Measurements from ENCODE around the gene ETS2.

ETS2 gene

GRCh38 chr21:38780879-38781278 lies 24.9 kb upstream of the ETS2 start:
- no peak for DNase-seq

- DNase-seq: no peak
Measured at GRCh38 chr21:38784458-38785266, 21.1 kb upstream of the ETS2 start.

GRCh38 chr21:38785483-38785882 lies 20.2 kb upstream of the ETS2 start:
- no peak for DNase-seq

- no peak for DNase-seq
Measured at GRCh38 chr21:38787016-38787415, 18.7 kb upstream of the ETS2 start.

- DNase-seq: no peak
Measured at GRCh38 chr21:38787461-38788274, 18.1 kb upstream of the ETS2 start.

- no peak for DNase-seq
Measured at GRCh38 chr21:38788275-38788905, 17.3 kb upstream of the ETS2 start.

GRCh38 chr21:38789275-38789674 lies 16.5 kb upstream of the ETS2 start:
- no peak for DNase-seq

GRCh38 chr21:38790059-38790458 lies 15.7 kb upstream of the ETS2 start:
- no peak for DNase-seq

- no peak for DNase-seq
Measured at GRCh38 chr21:38790961-38791360, 14.8 kb upstream of the ETS2 start.

GRCh38 chr21:38792676-38793459 lies 12.9 kb upstream of the ETS2 start:
- no peak for DNase-seq

GRCh38 chr21:38793926-38794713 lies 11.6 kb upstream of the ETS2 start:
- no peak for DNase-seq

- DNase-seq: no peak
Measured at GRCh38 chr21:38794978-38795377, 10.8 kb upstream of the ETS2 start.

GRCh38 chr21:38795475-38795874 lies 10.3 kb upstream of the ETS2 start:
- DNase-seq: no peak

- no peak for DNase-seq
Measured at GRCh38 chr21:38796424-38796823, 9.3 kb upstream of the ETS2 start.

- DNase-seq: no peak
Measured at GRCh38 chr21:38797470-38797869, 8.3 kb upstream of the ETS2 start.

GRCh38 chr21:38798081-38798480 lies 7.6 kb upstream of the ETS2 start:
- DNase-seq: no peak

- DNase-seq: no peak
Measured at GRCh38 chr21:38798481-38798882, 7.2 kb upstream of the ETS2 start.

- DNase-seq: no peak
Measured at GRCh38 chr21:38800046-38800758, 5.5 kb upstream of the ETS2 start.

- no peak for DNase-seq
Measured at GRCh38 chr21:38800924-38801744, 4.6 kb upstream of the ETS2 start.

All from activated CD4-positive, alpha-beta T cell treated with anti-CD3 and anti-CD28 coated beads for 1 hour (primary cell).